Measurements from ENCODE around the gene USP44.

- TF ChIP-seq CTCF (IDR thresholded peaks at IDR 0.05 in 2 of 3, conservative IDR thresholded peaks at IDR 0.05 in 1 of 3; ENCODE audit: control insufficient read depth in 2 of 3, extremely low read depth in 1 of 3, insufficient read depth in 1 of 3, low read depth in 3 of 3, low read length in 3 of 3) (no peak), EGR1 (IDR thresholded peaks at IDR 0.05; ENCODE audit: borderline replicate concordance in 1 of 2, low read depth in 2 of 2, low read length in 2 of 2) (no peak), MTA3 (IDR thresholded peaks at IDR 0.05; ENCODE audit: borderline replicate concordance, low read length) (no peak)
These were observed 34.5 kb downstream of the USP44 start for GRCh38 chr12:95516757-95517156.

All from GM12878 (cell line).